Endometrium (tissue), 2 donors: ENCODE measurements around the gene TMEM95.
"Not testable (repeated sequence)": the region's sequence is repeated elsewhere in the genome, so short reads cannot be mapped to it uniquely, and the experiment has no call there.

ENCODE experiments used
- FAIRE-seq: peaks from 2 replicates; lab custom pipeline; 2012; peaks lifted over from hg19 to GRCh38; lab: Jason Lieb, UNC
- donor health status: control.
- donor health status: control.

TMEM95 gene

GRCh38 chr17:7323731-7324437 lies 31.1 kb upstream of the TMEM95 start:
- no peak for FAIRE-seq

GRCh38 chr17:7324438-7324779 lies 30.5 kb upstream of the TMEM95 start:
- FAIRE-seq: no peak

- FAIRE-seq: no peak
Observed at GRCh38 chr17:7325031-7325528, 29.9 kb upstream of the TMEM95 start.

GRCh38 chr17:7326186-7326585 lies 28.8 kb upstream of the TMEM95 start:
- FAIRE-seq: no peak

- no peak for FAIRE-seq
Observed at GRCh38 chr17:7327056-7327455, 27.9 kb upstream of the TMEM95 start.

GRCh38 chr17:7327501-7327900 lies 27.5 kb upstream of the TMEM95 start:
- FAIRE-seq: no peak

GRCh38 chr17:7328009-7328408 lies 26.9 kb upstream of the TMEM95 start:
- FAIRE-seq: no peak

- FAIRE-seq: no peak
Observed at GRCh38 chr17:7328840-7329373, 26.0 kb upstream of the TMEM95 start, which contains the start of gene NEURL4. Gene NEURL4 (minus strand): TSS chr17:7329335. CDS start chr17:7329312, 23 bp downstream.

GRCh38 chr17:7329374-7329996 lies 25.5 kb upstream of the TMEM95 start:
- FAIRE-seq: peak; percentile 92

GRCh38 chr17:7329997-7330637 lies 24.8 kb upstream of the TMEM95 start:
- no peak for FAIRE-seq

- FAIRE-seq: no peak
Observed at GRCh38 chr17:7330638-7331015, 24.3 kb upstream of the TMEM95 start.

- no peak for FAIRE-seq
Observed at GRCh38 chr17:7332111-7332510, 22.8 kb upstream of the TMEM95 start.

- FAIRE-seq: not testable (repeated sequence)
Observed at GRCh38 chr17:7332600-7333069, 22.3 kb upstream of the TMEM95 start.

GRCh38 chr17:7334938-7335538 lies 19.9 kb upstream of the TMEM95 start:
- no peak for FAIRE-seq

GRCh38 chr17:7335765-7336164 lies 19.2 kb upstream of the TMEM95 start:
- not testable (repeated sequence) for FAIRE-seq

GRCh38 chr17:7336240-7337175 lies 18.4 kb upstream of the TMEM95 start, which contains the start of gene ACAP1:
Gene ACAP1 (plus strand): TSS chr17:7336529. CDS start chr17:7336735, 206 bp downstream.
- no peak for FAIRE-seq

- not testable (repeated sequence) for FAIRE-seq
Observed at GRCh38 chr17:7337600-7337999, 17.4 kb upstream of the TMEM95 start.

GRCh38 chr17:7340179-7340578 lies 14.8 kb upstream of the TMEM95 start:
- no peak for FAIRE-seq

- FAIRE-seq: no peak
Observed at GRCh38 chr17:7341842-7342241, 13.1 kb upstream of the TMEM95 start.

- FAIRE-seq: no peak
Observed at GRCh38 chr17:7343250-7343649, 11.7 kb upstream of the TMEM95 start.
